Thoracic aorta (tissue), 2 donors: Measurements from ENCODE around the gene MYO1D. TPM values are rescaled to one million over a fixed set of nuclear protein-coding genes. Genes with fewer than 3 reads are reported as not detected.
A peak's percentile ranks its signal among the peaks of the same experiment; 100 is the strongest.

Experiments
- ATAC-seq: fragments of 150-250 bp; one replicate; pipeline ENCODE4 v1.8.0; 2017; ENCODE audit warnings: low read depth; ENCODE audit not compliant: insufficient number of reproducible peaks, low FRiP score
- DNase-seq: peaks from one replicate; pipeline ENCODE4 v3.0.0-alpha.2; 2020; ENCODE audit warnings: low spot score
- H3K27ac ChIP-seq, 2 donors: fragments of 200-600 bp; sonication (generic); 1 replicate in 1 of 2; 2 replicates in 1 of 2; pipeline ENCODE4 v1.5.1; 2016; ENCODE audit warnings: mild to moderate bottlenecking in 2 of 2, moderate library complexity in 2 of 2
- H3K27me3 ChIP-seq: fragments of 200-600 bp; sonication (generic); replicated peaks from 2 replicates; pipeline ENCODE4 v1.6.0; 2016; ENCODE audit warnings: mild to moderate bottlenecking; ENCODE audit not compliant: insufficient read depth
- H3K36me3 ChIP-seq: fragments of 200-600 bp; sonication (generic); one replicate; pipeline ENCODE4 v1.5.1; 2016
- H3K4me1 ChIP-seq, 2 donors: fragments of 200-600 bp; sonication (generic); 1 replicate in 1 of 2; 2 replicates in 1 of 2; pipeline versions ENCODE4 v1.5.1 to v1.6.0; 2016; ENCODE audit warnings: low read depth in 2 of 2, mild to moderate bottlenecking in 1 of 2; ENCODE audit not compliant: control insufficient read depth in 1 of 2
- H3K4me3 ChIP-seq: fragments of 200-600 bp; sonication (generic); 2 replicates; pipeline ENCODE4 v1.5.1; 2016; ENCODE audit warnings: mild to moderate bottlenecking
- H3K9me3 ChIP-seq: fragments of 200-600 bp; sonication (generic); 2 replicates; pipeline ENCODE4 v1.5.1; 2016
- total RNA-seq, 2 donors: library from RNA; depleted of rRNA; stranded (reverse); fragments of >200 nt; gene quantifications; one replicate each; pipeline versions ENCODE4 v1.1.0 to v1.2.3, GENCODE V29; 2016
- TF ChIP-seq, protein P1 (sequence below): fragments of 200-600 bp; sonication (generic); IDR thresholded peaks from one replicate; pipeline ENCODE4 v1.5.1; 2019; ENCODE audit warnings: antibody characterized with exemption

Gene MYO1D
- total RNA-seq, 2 donors from 2014 or later = 257 to 370 TPM

GRCh38 chr17:32496395-32497073 is 380.4 kb downstream of the MYO1D start:
- Histone ChIP-seq H3K27ac (peak overlapping the region; percentile 90 to 94), H3K36me3 (peaks cover 10% of the 10 kb centered on the region), H3K4me1 (peaks cover 30 to 44% of the 10 kb centered on the region in 2 donors), H3K9me3 (no peaks in the 10 kb centered on the region), H3K4me3 (peak overlapping the region; percentile 56), H3K27me3 (no peaks in the 10 kb centered on the region)
- DNase-seq (no peak), ATAC-seq (peak; percentile 88)
- TF ChIP-seq, protein P1, sequence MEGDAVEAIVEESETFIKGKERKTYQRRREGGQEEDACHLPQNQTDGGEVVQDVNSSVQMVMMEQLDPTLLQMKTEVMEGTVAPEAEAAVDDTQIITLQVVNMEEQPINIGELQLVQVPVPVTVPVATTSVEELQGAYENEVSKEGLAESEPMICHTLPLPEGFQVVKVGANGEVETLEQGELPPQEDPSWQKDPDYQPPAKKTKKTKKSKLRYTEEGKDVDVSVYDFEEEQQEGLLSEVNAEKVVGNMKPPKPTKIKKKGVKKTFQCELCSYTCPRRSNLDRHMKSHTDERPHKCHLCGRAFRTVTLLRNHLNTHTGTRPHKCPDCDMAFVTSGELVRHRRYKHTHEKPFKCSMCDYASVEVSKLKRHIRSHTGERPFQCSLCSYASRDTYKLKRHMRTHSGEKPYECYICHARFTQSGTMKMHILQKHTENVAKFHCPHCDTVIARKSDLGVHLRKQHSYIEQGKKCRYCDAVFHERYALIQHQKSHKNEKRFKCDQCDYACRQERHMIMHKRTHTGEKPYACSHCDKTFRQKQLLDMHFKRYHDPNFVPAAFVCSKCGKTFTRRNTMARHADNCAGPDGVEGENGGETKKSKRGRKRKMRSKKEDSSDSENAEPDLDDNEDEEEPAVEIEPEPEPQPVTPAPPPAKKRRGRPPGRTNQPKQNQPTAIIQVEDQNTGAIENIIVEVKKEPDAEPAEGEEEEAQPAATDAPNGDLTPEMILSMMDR = no peak

DNA sequence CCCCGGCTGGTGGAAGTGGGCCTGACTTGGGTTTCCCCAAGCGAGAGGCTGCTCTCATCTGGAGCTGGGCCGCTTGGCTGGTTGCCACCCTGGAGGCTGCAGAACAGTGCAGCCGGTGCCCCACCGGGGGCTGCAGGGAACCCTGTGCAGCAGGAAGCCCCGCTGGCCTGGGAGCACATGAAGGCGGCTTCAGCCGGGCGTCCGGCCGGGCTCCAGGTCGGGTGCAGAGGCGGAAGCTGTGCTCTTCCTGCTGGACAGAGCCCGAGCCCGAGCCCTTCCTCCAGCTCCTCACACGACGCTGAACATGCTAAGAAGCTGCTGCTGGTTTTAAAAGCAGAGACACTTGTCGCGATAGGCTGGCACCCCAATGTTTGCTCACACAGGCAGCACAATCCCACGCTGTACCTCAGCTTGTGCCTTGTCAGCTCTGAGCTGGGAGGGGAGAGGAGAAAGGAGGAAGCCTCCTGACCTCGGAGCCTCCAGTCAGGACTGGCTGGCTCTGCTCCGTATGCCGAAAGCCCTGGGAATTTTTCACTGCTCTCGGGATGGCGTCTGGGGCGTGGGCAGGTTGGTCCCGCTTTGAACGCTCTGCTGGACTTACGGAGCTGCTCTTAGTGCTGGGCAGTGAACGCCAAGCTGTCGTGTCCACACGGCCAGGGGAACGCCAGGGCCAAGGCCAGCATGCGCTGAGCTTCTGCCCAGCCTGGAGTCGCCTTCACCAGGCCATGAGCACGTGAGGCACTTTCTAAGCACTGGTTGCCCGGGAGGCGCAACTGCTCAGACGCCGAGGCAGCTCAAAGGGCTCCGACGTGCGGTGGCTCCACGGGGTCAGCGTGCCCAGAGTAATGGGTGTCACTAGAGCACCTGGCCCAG is 381.3 kb downstream of the MYO1D start:
- ATAC-seq (no peak), DNase-seq (no peak)
- H3K4me1 ChIP-seq = peaks cover 30 to 44% of the 10 kb centered on the region in 2 donors
- H3K9me3 ChIP-seq = no peaks in the 10 kb centered on the region
- H3K27ac ChIP-seq = peak overlapping the region; percentile 90 to 94
- H3K4me3 ChIP-seq = peak overlapping the region; percentile 56
- TF ChIP-seq, protein P1 = no peak
- no peaks in the 10 kb centered on the region for H3K27me3 ChIP-seq
- peaks cover 10% of the 10 kb centered on the region for H3K36me3 ChIP-seq

DNA sequence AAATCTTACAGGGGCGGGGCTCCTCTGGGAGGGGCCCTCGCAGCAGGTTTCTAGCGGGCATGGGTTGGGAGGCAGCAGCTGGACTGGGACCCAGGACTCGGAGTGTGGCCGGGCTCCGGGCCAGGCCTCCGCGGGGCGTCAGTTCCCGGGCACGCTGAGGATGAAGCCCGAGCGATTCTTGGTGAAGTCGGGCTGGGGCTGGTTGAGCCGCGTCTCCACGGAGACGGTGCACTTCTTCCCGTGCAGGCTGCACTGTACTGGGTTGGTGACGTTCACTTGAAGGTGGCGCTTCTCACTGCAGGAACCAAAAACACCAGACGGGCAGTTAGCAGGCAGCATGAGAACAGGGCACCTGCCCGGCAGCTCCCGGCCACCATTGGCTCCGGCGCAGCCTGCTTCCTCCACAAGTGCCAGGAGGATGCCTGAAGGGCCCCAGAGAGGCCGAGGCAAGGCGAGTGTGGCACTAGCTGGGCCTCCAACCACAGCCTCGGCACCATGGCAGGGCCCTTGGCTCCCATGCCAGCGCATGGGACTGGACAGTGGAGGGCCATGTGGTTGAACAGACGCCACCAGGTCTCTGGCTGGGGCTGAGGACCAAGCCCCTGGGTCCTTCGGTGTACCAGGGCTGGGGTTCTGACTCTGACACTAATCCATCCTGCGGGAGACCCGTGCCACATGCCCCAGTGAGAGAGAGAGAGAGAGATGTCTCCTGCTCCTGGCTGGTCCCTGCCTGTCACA is 382.1 kb downstream of the MYO1D start:
- H3K9me3 ChIP-seq = no peaks in the 10 kb centered on the region
- TF ChIP-seq, protein P1 = no peak
- peaks cover 30 to 44% of the 10 kb centered on the region in 2 donors for H3K4me1 ChIP-seq
- H3K27ac ChIP-seq = peak overlapping the region; percentile 90 to 94
- peak overlapping the region; percentile 56 for H3K4me3 ChIP-seq
- no peaks in the 10 kb centered on the region for H3K27me3 ChIP-seq
- DNase-seq (no peak), ATAC-seq (no peak)
- H3K36me3 ChIP-seq = peaks cover 10% of the 10 kb centered on the region

GRCh38 chr17:32493976-32494513 is 382.9 kb downstream of the MYO1D start:
- ATAC-seq = no peak
- no peaks in the 10 kb centered on the region for H3K9me3 ChIP-seq
- peaks cover 10% of the 10 kb centered on the region for H3K36me3 ChIP-seq
- DNase-seq = no peak
- H3K27ac ChIP-seq = peak overlapping the region in 1 of 2 donors; percentile 94
- no peaks in the 10 kb centered on the region for H3K27me3 ChIP-seq
- peaks cover 30 to 44% of the 10 kb centered on the region in 2 donors for H3K4me1 ChIP-seq
- H3K4me3 ChIP-seq = no peak overlapping the region
- TF ChIP-seq, protein P1 = no peak
